ENCODE data around the gene SOX3.

The SOX3 gene

GRCh38 chrX:140495739-140496138 is 9.1 kb downstream of the SOX3 start:
- DNase-seq (ENCODE audit: low spot score): no peak

GRCh38 chrX:140492066-140492994 is 12.5 kb downstream of the SOX3 start:
- DNase-seq (ENCODE audit: low spot score): no peak

- DNase-seq (ENCODE audit: low spot score): no peak
Measured at GRCh38 chrX:140480765-140481164, 24.1 kb downstream of the SOX3 start.

GRCh38 chrX:140477987-140478386 is 26.9 kb downstream of the SOX3 start:
- no peak for DNase-seq (ENCODE audit: low spot score)

- DNase-seq (ENCODE audit: low spot score): no peak
Measured at GRCh38 chrX:140475025-140475424, 29.8 kb downstream of the SOX3 start.

- no peak for DNase-seq (ENCODE audit: low spot score)
Measured at GRCh38 chrX:140467211-140467610, 37.7 kb downstream of the SOX3 start.
